IPS-11a (cell line): ENCODE data around the gene SNX4.
"Not testable (repeated sequence)": the region's sequence is repeated elsewhere in the genome, so short reads cannot be mapped to it uniquely, and the experiment has no call there.

Source experiments
- H3K4me3 ChIP-seq: one replicate; pipeline ENCODE4 v1.5.1; 2013; ENCODE audit warnings: low read depth, low read length, control low read depth

SNX4 gene

GRCh38 chr3:125406070-125406469 is 113.9 kb downstream of the SNX4 start:
- no peak overlapping the region for H3K4me3 ChIP-seq

GRCh38 chr3:125405515-125405914 is 114.5 kb downstream of the SNX4 start:
- not testable (repeated sequence) for H3K4me3 ChIP-seq

- H3K4me3 ChIP-seq: no peak overlapping the region
These were observed 116.2 kb downstream of the SNX4 start for GRCh38 chr3:125403789-125404188.

- H3K4me3 ChIP-seq: no peak overlapping the region
These were observed 117.4 kb downstream of the SNX4 start for GRCh38 chr3:125402639-125403038.

GRCh38 chr3:125401402-125401801 is 118.6 kb downstream of the SNX4 start:
- no peak overlapping the region for H3K4me3 ChIP-seq

- no peak overlapping the region for H3K4me3 ChIP-seq
These were observed 121.0 kb downstream of the SNX4 start for GRCh38 chr3:125398952-125399351.
